ENCODE data around the gene GRWD1.

DNA sequence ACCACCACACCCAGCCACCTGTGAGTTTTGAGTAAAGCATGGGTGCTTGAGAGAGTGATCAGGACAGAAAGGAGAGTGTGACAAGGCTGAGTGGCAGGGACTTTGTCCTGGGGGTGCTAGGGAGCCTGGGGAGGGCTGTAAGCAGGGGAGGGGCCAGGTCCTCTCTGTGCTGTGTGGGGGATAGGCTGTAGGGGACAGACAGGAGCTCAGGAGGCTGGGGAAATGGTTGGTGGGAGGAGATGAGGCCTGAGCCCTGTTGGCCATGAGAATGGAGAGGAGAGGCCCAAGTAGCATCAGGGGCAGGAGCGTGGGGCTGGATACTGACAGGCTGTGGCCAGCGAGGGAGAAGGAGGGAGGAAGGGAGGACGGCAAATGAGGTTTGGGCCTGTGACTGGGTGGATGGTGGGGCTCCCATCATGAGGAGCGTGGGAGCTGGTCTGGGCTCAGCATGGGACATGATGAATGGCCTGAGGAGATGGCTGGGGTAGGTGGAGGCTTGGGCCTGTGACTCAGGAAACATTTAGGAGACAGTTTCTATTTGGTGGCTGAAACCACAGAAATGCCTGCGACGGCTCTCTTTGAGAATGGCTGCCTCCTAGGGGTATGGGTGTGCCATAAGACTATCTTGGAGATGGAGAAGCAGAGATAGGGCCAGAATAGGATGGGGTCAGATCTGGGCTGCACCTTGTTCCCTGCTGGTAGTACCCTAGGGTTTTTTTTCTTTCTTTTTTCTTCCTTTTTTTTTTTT lies 27.3 kb upstream of the GRWD1 start:
- TF ChIP-seq CTCF (IDR thresholded peaks at IDR 0.05) (no peak), EZH2 (IDR thresholded peaks at IDR 0.05) (no peak), EZH2phosphoT487 (IDR thresholded peaks at IDR 0.05) (no peak)
